ENCODE results near the gene CHERP.

The CHERP gene

DNA sequence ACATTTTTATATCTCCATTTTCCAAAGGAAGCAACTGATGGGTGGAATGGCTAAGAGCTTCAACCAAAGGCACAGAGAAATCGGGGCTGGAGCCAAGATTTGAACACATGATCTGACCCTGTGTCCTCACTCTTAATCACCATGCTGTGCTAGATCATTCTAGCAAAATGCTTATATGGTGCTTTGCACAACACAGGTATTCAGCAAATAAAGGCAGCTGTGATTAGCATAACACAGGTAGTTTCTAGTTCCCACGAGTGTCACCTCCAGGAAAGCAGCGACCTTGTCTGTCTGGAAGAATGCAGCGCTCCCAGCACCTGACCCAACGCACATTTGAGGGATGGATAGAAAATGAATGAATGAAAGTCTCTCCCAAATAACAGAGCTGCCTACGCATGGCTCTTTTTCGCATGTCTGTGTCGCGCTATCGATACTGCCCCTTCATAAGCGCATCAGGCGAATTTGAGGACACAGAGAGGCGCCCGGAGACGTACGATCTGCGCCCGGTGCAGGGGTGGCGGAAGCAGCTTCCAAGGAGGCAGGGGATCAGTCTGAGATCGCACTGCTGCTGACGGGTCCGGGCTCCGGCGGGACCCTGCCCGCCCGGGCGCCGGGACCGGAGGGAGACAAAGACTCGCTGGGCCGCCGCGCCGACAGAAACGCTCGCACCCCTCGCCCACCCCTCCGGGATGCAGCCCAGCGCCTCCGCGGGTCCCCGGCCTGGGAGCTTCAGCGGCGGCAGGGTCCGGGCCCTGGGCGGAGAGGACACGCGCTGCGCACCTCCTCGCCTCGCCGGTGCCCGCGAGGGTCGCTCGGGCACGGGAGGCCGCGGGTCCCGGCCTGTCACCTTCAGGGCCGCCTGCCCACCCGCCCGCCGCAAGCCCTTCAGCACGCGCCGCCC, 71.1 kb downstream of the CHERP start:
- no peak for DNase-seq

DNA sequence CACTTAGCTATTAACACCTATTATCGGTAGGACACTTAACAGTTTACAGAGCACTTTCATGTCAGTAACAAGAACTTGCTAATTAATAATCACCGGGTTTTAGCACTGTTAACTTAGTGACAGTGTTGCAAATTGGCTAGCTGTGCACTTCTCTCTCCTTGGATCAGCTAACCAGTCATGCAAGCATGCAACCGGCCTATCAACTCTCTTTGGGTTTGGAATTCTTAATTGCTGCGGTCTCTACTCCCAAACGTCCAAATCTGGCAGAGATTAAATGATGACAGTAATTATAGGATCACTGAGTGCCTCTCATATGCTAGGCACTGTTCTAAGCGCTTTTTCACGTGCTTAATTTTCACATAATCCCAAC, 71.7 kb downstream of the CHERP start:
- no peak for DNase-seq
